Activated naive CD8-positive, alpha-beta T cell treated with anti-CD3 and anti-CD28 coated beads, Interleukin-2, amount 10 ng/mL, durations not matched to agents 7 days and 5 days (primary cell): Measurements from ENCODE around the gene PODNL1. TPM values are rescaled to one million over a fixed set of nuclear protein-coding genes. Genes with fewer than 3 reads are reported as not detected.

ENCODE experiments used
- ATAC-seq: fragments of 150-1000 bp; cut with Tn5 transposase; one replicate; pipeline ENCODE4 v1.10.0; 2021; ENCODE audit warnings: low read depth, moderate library complexity
- POLR2A ChIA-PET: fragments of 350-600 bp; sonication (Branson Sonifier 250); formaldehyde crosslinking; loops from one replicate; lab custom pipeline; 2021; ENCODE audit warnings: antibody characterized with exemption; lab: Charles Lee
- DNase-seq: peaks from one replicate; pipeline ENCODE4 v3.0.0; 2021
- H3K27ac Mint-ChIP-seq: one replicate; pipeline ENCODE4 v1.8.0; 2022; ENCODE audit warnings: mild to moderate bottlenecking, mixed read lengths
- H3K27me3 Mint-ChIP-seq: one replicate; pipeline ENCODE4 v1.8.0; 2022; ENCODE audit warnings: mild to moderate bottlenecking, moderate library complexity, mixed read lengths
- H3K36me3 Mint-ChIP-seq: one replicate; pipeline ENCODE4 v1.8.0; 2021; ENCODE audit warnings: mild to moderate bottlenecking, mixed read lengths
- H3K4me1 Mint-ChIP-seq: one replicate; pipeline ENCODE4 v1.8.0; 2021; ENCODE audit warnings: mixed read lengths
- H3K4me3 Mint-ChIP-seq: one replicate; pipeline ENCODE4 v1.8.0; 2022; ENCODE audit warnings: mild to moderate bottlenecking, moderate library complexity, mixed read lengths
- H3K9me3 Mint-ChIP-seq: one replicate; pipeline ENCODE4 v1.8.0; 2021; ENCODE audit warnings: mixed read lengths
- total RNA-seq, 2 experiments: library from RNA; stranded (reverse); gene quantifications; one replicate each; pipeline ENCODE4 v1.2.3, GENCODE V29; 2021

PODNL1 gene
- total RNA-seq, 2 experiments from 2014 or later, result 1.2 to 1.4 TPM

GRCh38 chr19:13960863-13961784 is 22.9 kb upstream of the PODNL1 start:
- Mint-ChIP-seq H3K36me3 (peaks cover 2% of the 10 kb centered on the region), H3K27me3 (no peaks in the 10 kb centered on the region), H3K9me3 (no peaks in the 10 kb centered on the region), H3K4me1 (peaks cover 1% of the 10 kb centered on the region), H3K27ac (no peak overlapping the region), H3K4me3 (no peak overlapping the region)
- ATAC-seq, result no peak
- DNase-seq, result no peak
- POLR2A ChIA-PET, result interaction anchor here (1.2 to 2.7 kb wide), 4 partner anchors 8 to 71 kb away, joined by 4 to 10 read pairs (median 6); partner anchors contain the start of gene DCAF15

DNA sequence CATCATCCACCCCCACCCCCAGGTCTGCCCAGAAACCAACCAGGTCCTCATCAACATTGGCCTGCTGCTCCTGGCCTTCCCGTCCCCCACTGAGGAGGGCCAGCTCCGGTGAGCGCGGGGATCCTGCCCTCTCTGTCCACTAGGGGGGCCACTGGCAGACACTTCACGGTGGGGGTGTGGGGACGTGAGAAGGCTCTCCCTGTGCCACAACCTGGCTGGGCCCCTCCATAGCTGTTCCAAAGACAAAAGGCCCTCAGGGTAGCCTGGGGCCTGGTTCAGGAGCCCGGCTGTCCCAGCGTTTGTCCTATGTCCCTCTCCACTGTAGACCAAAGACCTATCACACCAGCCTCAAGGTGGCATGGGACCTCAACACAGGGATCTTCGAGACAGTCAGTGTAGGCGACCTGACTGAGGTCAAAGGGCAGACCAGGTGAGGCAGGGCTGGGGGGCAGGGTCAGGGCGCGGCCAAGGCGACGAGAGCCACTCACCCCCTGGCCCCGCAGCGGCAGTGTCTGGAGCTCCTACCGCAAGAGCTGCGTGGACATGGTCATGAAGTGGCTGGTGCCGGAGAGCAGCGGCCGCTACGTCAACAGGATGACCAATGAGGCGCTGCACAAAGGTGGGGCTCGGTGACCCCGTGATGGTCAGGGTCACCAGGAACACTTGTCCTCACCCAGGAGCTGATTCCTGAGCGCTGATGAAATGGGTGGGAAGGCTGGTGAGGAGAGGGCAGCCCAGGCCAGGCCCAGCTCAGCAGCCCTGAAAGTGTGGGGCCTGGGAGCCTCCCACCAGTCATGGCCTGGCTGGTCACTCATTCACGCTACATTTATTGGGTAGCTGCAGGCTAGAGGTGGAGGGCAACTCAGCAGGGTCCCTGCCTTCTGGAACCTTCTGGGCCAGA is 22.0 kb upstream of the PODNL1 start:
- no peaks in the 10 kb centered on the region for H3K9me3 Mint-ChIP-seq
- H3K4me1 Mint-ChIP-seq, result peaks cover 1% of the 10 kb centered on the region
- POLR2A ChIA-PET, result interaction anchor here (1.2 to 2.7 kb wide), 3 partner anchors 18 to 72 kb away, joined by 4 to 10 read pairs (median 7); no protein-coding TSS in a partner anchor
- peaks cover 2% of the 10 kb centered on the region for H3K36me3 Mint-ChIP-seq
- ATAC-seq (peak; percentile 22), DNase-seq (no peak)
- no peak overlapping the region for H3K27ac Mint-ChIP-seq
- no peaks in the 10 kb centered on the region for H3K27me3 Mint-ChIP-seq
- H3K4me3 Mint-ChIP-seq, result no peak overlapping the region

DNA sequence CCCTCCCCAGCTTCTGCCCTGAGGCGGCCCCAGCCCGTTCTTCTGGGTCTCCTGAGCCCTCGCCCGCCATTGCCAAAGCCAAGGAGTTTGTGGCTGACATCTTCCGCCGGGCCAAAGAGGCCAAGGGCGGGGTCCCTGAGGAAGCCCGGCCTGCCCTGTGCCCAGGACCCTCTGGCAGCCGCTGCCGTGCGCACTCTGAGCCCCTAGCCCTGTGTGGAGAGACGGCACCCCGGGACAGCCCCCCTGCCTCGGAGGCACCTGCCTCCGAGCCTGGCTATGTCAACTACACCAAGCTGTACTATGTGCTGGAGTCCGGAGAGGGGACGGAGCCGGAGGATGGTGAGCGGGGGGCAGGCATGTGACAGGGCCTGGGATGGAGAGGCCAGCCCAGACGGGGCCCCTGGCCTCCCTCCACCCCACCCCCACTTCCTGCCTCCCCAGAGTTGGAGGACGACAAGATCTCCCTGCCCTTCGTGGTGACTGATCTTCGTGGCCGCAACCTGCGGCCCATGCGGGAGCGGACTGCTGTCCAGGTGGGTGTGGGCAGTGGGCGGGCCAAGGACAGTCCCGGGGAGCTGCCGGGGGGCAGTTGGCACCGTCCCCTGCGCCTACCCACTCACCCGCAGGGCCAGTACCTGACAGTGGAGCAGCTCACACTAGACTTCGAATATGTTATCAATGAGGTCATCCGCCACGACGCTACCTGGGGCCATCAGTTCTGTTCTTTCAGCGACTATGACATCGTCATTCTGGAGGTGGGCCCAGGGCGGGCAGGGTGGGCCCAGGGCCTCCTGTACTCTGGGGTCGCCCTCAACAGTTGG is 21.1 kb upstream of the PODNL1 start:
- Mint-ChIP-seq H3K4me1 (peaks cover 1% of the 10 kb centered on the region), H3K9me3 (no peaks in the 10 kb centered on the region), H3K4me3 (no peak overlapping the region), H3K27me3 (no peaks in the 10 kb centered on the region), H3K27ac (no peak overlapping the region), H3K36me3 (peaks cover 4% of the 10 kb centered on the region)
- POLR2A ChIA-PET, result interaction anchor here (1.2 to 1.5 kb wide), 2 partner anchors 62 to 73 kb away, joined by 4 to 7 read pairs; no protein-coding TSS in a partner anchor
- DNase-seq (no peak), ATAC-seq (no peak)

GRCh38 chr19:13958043-13958442 is 19.8 kb upstream of the PODNL1 start:
- ATAC-seq, result no peak
- H3K27ac Mint-ChIP-seq, result no peak overlapping the region
- H3K4me1 Mint-ChIP-seq, result peaks cover 9% of the 10 kb centered on the region
- POLR2A ChIA-PET, result interaction anchor here (1.0 to 1.2 kb wide), 2 partner anchors 15 to 72 kb away, joined by 3 read pairs; no protein-coding TSS in a partner anchor
- no peak for DNase-seq
- H3K36me3 Mint-ChIP-seq, result peaks cover 4% of the 10 kb centered on the region
- H3K9me3 Mint-ChIP-seq, result no peaks in the 10 kb centered on the region
- H3K4me3 Mint-ChIP-seq, result no peak overlapping the region
- no peaks in the 10 kb centered on the region for H3K27me3 Mint-ChIP-seq

DNA sequence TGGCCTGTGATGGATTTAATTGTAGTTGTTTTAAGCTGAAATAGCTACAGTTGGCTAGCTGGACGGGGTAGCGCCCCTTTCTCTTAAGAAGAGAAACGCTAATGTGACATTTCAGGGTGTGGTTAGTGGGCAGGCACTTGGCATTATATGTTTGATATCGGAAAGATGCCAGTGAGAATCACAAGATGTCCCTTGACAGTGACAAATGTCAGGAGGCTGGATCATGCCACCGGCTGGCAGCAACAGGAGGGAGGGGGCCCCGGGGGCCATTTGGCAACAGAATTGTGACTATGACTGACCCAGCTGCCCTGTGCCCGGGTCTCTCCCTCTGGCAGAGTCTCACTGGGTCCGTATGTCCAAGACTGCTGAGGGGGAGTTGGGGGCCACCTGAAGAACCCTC is 18.8 kb upstream of the PODNL1 start:
- ATAC-seq (no peak), DNase-seq (no peak)
- POLR2A ChIA-PET, result interaction anchor here (1.0 to 1.3 kb wide), 3 partner anchors 28 to 75 kb away, joined by 4 to 5 read pairs (median 5); partner anchors contain the start of genes IL27RA and RFX1
- H3K27ac Mint-ChIP-seq, result no peak overlapping the region
- no peak overlapping the region for H3K4me3 Mint-ChIP-seq
- H3K9me3 Mint-ChIP-seq, result no peaks in the 10 kb centered on the region
- H3K27me3 Mint-ChIP-seq, result no peaks in the 10 kb centered on the region
- H3K4me1 Mint-ChIP-seq, result peaks cover 9% of the 10 kb centered on the region
- H3K36me3 Mint-ChIP-seq, result peaks cover 4% of the 10 kb centered on the region

GRCh38 chr19:13956365-13956744 is 18.1 kb upstream of the PODNL1 start:
- POLR2A ChIA-PET, result interaction anchor here (0.8 to 1.3 kb wide), 4 partner anchors 29 to 76 kb away, joined by 3 to 5 read pairs (median 4); partner anchors contain the start of genes IL27RA and RFX1
- H3K9me3 Mint-ChIP-seq, result no peaks in the 10 kb centered on the region
- DNase-seq, result no peak
- no peak overlapping the region for H3K27ac Mint-ChIP-seq
- peaks cover 4% of the 10 kb centered on the region for H3K36me3 Mint-ChIP-seq
- no peak for ATAC-seq
- H3K27me3 Mint-ChIP-seq, result no peaks in the 10 kb centered on the region
- H3K4me3 Mint-ChIP-seq, result no peak overlapping the region
- peaks cover 14% of the 10 kb centered on the region for H3K4me1 Mint-ChIP-seq

- no peak for ATAC-seq
- POLR2A ChIA-PET, result interaction anchor here (0.8 to 1.3 kb wide), 3 partner anchors 49 to 76 kb away, joined by 3 to 5 read pairs (median 5); partner anchors contain the start of genes IL27RA and RFX1
- Mint-ChIP-seq H3K27me3 (no peaks in the 10 kb centered on the region), H3K36me3 (peaks cover 4% of the 10 kb centered on the region), H3K4me1 (peaks cover 14% of the 10 kb centered on the region), H3K4me3 (no peak overlapping the region), H3K27ac (no peak overlapping the region), H3K9me3 (no peaks in the 10 kb centered on the region)
- no peak for DNase-seq
These were observed 17.6 kb upstream of the PODNL1 start for GRCh38 chr19:13955662-13956364.

GRCh38 chr19:13954185-13954584 is 16.0 kb upstream of the PODNL1 start:
- peak overlapping the region; percentile 99 for H3K4me3 Mint-ChIP-seq
- POLR2A ChIA-PET, result interaction anchor here (0.7 to 3.1 kb wide), 3 partner anchors 24 to 1138 kb away, joined by 3 to 23 read pairs (median 7); no protein-coding TSS in a partner anchor
- no peaks in the 10 kb centered on the region for H3K9me3 Mint-ChIP-seq
- ATAC-seq, result no peak
- no peak for DNase-seq
- H3K36me3 Mint-ChIP-seq, result peaks cover 4% of the 10 kb centered on the region
- peaks cover 14% of the 10 kb centered on the region for H3K4me1 Mint-ChIP-seq
- no peak overlapping the region for H3K27ac Mint-ChIP-seq
- H3K27me3 Mint-ChIP-seq, result no peaks in the 10 kb centered on the region

GRCh38 chr19:13952931-13953531 is 14.8 kb upstream of the PODNL1 start:
- ATAC-seq (no peak), DNase-seq (no peak)
- Mint-ChIP-seq H3K4me1 (peaks cover 14% of the 10 kb centered on the region), H3K9me3 (no peaks in the 10 kb centered on the region), H3K36me3 (peaks cover 4% of the 10 kb centered on the region), H3K4me3 (peak overlapping the region; percentile 99), H3K27ac (peak overlapping the region; percentile 80), H3K27me3 (no peaks in the 10 kb centered on the region)
- POLR2A ChIA-PET, result interaction anchor here (0.5 to 3.1 kb wide), 20 partner anchors 9 to 179 kb away, joined by 3 to 30 read pairs (median 4); partner anchors contain the start of genes BRME1, CC2D1A, IL27RA and MISP3

DNA sequence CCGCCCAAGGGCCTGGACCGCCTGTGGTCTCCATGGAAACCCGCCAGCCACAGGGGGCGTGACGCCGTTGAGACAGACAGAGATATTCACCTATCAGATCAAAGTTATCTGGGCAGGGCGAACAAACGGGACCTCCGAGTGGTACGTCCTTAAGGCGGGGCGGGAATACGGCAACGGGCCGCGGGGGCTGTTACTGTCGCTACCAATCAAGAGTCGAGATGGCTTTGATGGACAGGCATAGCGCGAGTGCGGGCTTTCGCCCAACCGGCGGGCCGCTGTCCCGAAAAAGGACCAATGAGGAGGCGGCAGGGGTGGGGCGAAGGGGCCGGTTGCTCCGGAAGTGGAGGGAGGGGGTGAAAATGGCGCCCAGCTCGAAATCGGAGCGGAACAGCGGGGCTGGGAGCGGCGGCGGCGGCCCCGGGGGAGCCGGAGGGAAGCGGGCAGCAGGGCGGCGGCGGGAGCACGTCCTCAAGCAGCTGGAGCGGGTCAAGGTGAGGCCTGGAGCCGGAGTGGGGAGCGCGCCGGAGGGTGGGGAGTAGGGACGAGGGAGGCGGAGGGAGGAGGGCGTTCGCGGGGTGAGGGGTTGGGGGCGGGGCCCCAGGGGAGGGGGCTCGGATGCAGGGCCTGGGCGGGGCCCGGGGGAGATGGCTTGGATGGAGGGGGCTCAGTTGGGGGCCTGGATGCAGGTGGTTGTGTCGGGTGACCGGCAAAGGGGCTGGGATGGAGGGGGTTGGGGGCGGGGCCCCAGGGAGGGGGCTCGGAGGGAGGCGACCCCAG is 14.1 kb upstream of the PODNL1 start, which contains the start of gene DCAF15:
DCAF15 (plus strand) TSS at position 356 of the 777 bp plus-strand sequence; CDS start at position 360, 4 bp downstream.
- H3K9me3 Mint-ChIP-seq, result no peaks in the 10 kb centered on the region
- peak within 1 kb of the TSS; percentile 93 for H3K27ac Mint-ChIP-seq
- peak within 1 kb of the TSS; percentile 99 for H3K4me3 Mint-ChIP-seq
- POLR2A ChIA-PET, result interaction anchor here (0.6 to 3.1 kb wide), 23 partner anchors 10 to 121 kb away, joined by 3 to 30 read pairs (median 4); partner anchors contain the start of genes BRME1, CC2D1A, IL27RA and MISP3
- peaks cover 14% of the 10 kb centered on the region for H3K4me1 Mint-ChIP-seq
- H3K36me3 Mint-ChIP-seq, result peaks cover 4% of the 10 kb centered on the region
- DNase-seq (peak; percentile 95), ATAC-seq (peak; percentile 99)
- no peaks in the 10 kb centered on the region for H3K27me3 Mint-ChIP-seq
